GM10266 (cell line): ENCODE data around the gene TMPRSS6.

Experiments used
- DNase-seq: peaks from one replicate; pipeline ENCODE4 v3.0.0; 2012; ENCODE audit errors: extremely low spot score
- CTCF ChIP-seq: IDR thresholded peaks from 2 replicates; pipeline ENCODE4 v1.5.1; 2012; ENCODE audit warnings: mild to moderate bottlenecking, low read depth; ENCODE audit not compliant: control insufficient read depth, insufficient read depth; ENCODE audit errors: missing control alignments

Gene TMPRSS6

GRCh38 chr22:37115032-37115431 lies 5.5 kb upstream of the TMPRSS6 start:
- no peak for DNase-seq
- no peak for TF ChIP-seq CTCF

GRCh38 chr22:37113757-37114156 lies 4.2 kb upstream of the TMPRSS6 start:
- TF ChIP-seq CTCF, result no peak
- no peak for DNase-seq

- no peak for DNase-seq
Measured at GRCh38 chr22:37112084-37112728, 2.7 kb upstream of the TMPRSS6 start.

GRCh38 chr22:37111156-37111717 lies 1.7 kb upstream of the TMPRSS6 start:
- no peak for TF ChIP-seq CTCF
- no peak for DNase-seq

More at GRCh38 chr22:37112084-37112728, 2.7 kb upstream of the TMPRSS6 start:
- TF ChIP-seq CTCF, result no peak

- DNase-seq, result no peak
- TF ChIP-seq CTCF, result no peak
Measured at GRCh38 chr22:37107816-37108621, 1.5 kb downstream of the TMPRSS6 start.

GRCh38 chr22:37105990-37106389 lies 3.5 kb downstream of the TMPRSS6 start:
- TF ChIP-seq CTCF, result no peak
- DNase-seq, result no peak

GRCh38 chr22:37105154-37105553 lies 4.4 kb downstream of the TMPRSS6 start:
- no peak for DNase-seq

More at GRCh38 chr22:37105154-37105553, 4.4 kb downstream of the TMPRSS6 start:
- TF ChIP-seq CTCF, result no peak
